GM12873 (cell line): ENCODE measurements around the gene NOL12.

Experiments used
- TF ChIP-seq, protein P1 (sequence below): IDR thresholded peaks from 2 replicates; pipeline ENCODE4 v1.5.1; 2012; ENCODE audit warnings: low read depth, mild to moderate bottlenecking, moderate library complexity, low read length, control low read depth; ENCODE audit not compliant: insufficient read depth; ENCODE audit errors: missing control alignments

NOL12 gene

DNA sequence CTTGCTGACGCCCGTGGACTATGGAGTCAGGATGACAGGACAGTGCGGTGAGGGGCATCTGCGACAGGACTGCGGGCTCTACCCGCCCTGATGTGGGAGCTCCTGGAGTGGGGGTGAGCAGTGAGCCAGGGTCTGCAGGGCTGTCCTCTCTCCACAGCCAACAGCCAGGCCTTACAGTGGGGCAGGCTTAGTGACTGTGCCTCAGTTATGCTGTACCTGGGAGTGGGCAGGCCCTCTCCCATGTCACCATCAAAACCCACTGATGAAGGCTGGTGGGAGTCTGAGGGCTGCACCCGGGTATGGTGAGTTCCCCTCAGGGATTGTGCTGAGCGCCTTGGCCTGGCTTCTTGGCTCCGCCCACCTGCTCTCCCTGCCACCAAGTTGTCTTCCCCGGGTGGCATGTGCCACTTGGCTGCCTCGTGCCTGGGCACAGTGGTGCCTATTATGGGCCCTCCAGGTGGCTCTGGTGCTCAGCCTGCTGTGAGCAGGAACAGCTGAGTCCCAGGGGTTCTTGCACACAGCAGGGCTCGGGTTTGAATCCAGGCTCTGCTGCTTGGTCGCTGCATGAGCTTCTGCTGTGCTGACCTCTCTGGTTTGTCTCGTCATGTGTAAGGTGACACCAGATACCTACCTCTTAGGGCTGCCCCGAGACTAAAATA lies 6.6 kb downstream of the NOL12 start:
- TF ChIP-seq, protein P1, sequence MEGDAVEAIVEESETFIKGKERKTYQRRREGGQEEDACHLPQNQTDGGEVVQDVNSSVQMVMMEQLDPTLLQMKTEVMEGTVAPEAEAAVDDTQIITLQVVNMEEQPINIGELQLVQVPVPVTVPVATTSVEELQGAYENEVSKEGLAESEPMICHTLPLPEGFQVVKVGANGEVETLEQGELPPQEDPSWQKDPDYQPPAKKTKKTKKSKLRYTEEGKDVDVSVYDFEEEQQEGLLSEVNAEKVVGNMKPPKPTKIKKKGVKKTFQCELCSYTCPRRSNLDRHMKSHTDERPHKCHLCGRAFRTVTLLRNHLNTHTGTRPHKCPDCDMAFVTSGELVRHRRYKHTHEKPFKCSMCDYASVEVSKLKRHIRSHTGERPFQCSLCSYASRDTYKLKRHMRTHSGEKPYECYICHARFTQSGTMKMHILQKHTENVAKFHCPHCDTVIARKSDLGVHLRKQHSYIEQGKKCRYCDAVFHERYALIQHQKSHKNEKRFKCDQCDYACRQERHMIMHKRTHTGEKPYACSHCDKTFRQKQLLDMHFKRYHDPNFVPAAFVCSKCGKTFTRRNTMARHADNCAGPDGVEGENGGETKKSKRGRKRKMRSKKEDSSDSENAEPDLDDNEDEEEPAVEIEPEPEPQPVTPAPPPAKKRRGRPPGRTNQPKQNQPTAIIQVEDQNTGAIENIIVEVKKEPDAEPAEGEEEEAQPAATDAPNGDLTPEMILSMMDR, result no peak

DNA sequence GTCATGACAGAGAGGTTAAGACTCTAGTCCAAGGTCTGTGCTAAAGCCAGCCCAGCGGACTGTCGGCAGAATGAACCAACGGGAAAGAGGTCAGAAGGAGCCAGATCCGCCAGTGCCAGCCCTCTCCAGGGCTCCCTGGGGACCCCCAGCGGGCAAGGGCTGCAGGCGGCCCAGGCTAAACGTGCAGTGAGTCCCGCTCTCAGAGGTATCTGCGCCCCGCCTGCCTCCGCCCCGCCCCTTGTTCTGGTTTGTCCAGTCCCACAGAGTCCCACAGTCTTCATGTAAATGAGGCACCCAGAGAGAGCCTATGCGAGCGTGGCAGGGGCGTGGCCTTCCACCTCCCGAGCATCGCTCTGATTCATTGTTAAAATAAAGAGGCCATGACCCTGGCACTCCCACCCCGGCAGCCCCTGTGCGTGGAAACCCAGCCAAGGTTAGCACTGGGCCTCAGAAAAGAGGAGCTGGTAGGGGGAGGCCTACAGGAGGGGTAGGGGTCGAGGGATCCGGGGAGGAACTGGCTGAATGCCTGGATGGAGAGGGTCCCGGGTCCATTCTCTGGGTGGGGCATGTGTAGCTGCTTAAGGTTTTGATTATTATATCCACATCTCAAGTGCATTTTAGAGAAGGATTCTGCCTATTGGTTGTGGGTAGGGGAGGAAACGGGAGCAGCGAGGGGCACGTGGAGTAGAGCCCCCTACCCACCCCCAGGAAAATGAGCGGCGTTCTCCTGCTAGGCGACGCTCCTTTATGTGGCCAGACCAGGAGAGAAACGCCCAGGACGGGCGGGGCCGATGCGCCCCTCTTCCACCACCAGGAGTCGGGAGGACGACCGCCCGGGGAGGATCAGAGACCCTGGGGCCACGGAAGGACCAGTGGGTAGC lies 10.8 kb downstream of the NOL12 start, which contains the start of gene TRIOBP:
Gene TRIOBP (plus strand): TSS at position 392 of the 881 bp plus-strand sequence. CDS start 4,318 bp downstream, outside the sequence.
- TF ChIP-seq, protein P1, result peak; percentile 39

DNA sequence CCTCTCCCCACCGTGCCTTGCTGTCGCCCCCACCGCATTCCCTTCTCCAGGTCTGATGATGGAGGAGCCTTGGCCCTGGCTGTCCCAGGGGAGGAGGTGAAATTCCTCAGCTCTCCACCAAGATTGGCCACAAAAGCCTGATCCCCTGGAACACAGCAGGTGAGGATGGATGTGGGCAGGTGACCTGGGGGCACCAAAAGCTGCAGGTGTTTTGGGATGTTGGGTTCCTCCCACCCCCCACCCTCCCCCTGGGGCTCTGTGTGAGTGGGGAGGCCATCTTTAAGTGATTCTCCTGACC lies 11.3 kb downstream of the NOL12 start:
- TF ChIP-seq, protein P1, result no peak

DNA sequence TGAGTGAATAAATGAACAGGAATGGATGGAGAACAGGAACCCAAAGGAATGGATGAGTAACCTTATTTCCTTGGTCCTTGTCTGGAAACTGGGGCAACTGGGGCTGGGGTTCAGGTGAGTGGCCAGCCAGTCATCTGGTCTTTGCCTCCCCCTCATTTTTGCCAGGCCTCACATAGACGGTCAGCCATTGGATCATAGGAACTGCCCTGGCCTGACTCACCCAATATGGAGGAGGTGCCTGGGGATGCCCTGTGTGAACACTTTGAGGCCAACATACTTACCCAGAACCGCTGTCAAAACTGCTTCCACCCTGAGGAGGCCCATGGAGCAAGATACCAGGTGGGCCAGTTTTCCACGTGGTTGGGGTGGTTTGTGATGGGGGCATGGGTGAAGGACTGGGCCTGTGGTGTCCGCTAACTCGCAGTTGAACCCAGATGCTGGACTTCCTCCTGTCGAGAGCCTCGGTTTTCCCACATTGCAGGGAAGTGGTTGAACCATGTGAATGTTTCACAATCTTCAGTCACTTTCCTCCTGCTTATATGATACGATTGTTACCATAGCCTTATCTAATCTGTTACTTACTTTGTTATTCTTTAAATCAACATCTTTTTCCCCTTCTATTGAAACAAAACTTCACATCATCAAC lies 15.1 kb downstream of the NOL12 start:
- TF ChIP-seq, protein P1, result no peak

DNA sequence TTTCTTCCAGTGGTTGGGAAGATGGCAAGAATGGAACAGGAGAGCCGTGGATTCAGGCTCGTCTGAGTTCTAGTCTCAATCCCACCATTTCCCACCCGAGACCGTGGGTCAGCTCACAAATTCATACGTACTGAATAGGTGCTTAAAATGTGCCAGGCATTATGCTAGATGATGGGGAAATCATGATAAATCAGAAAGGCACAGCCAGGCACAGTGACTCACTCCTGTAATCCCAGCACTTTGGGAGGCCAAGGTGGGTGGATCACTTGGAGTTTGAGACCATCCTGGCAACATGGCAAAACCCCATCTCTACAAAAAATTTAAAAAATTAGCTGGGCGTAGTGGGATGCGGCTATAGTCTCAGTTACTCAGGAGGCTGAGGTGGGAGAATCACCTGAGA lies 17.8 kb downstream of the NOL12 start:
- TF ChIP-seq, protein P1, result no peak

DNA sequence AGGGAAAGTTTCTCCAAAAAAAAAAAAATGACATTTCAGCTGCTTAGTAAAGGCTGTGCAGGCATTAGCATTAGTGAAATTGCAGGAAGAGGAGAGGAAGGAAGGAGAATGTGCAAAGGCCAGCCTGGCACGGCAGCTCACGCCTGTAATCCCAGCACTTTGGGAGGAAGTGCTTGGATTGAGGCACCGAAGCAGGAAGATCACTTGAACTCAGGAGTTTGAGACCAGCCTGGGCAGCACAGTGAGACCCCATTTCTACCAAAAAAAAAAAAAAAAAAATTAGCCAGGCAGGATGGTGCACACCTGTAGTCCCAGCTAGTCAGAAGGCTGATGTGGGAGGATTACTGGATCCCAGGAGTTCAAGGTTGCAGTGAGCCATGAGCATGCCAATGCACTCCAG lies 18.5 kb downstream of the NOL12 start:
- TF ChIP-seq, protein P1, result no peak

DNA sequence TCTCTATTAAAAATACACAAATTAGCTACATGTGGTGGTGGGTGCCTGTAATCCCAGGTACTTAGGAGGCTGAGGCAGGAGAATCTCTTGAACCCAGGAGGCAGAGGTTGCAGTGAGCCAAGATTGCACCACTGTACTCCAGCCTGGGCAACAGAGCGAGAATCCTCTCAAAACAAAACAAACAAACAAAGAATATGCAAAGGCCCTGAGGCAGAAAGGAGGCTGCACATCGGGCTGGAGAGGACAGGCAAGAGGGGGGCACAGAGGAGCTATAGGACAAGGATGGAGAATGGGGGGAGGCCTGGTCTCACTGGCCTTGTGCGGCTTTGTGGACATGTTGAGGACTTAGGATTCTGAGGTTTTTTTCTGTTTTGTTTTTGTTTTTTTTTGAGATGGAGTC lies 19.1 kb downstream of the NOL12 start:
- TF ChIP-seq, protein P1, result no peak
